GM12874 (cell line): ENCODE data around the gene ERN1.

Experiments
- TF ChIP-seq, protein P1 (sequence below): IDR thresholded peaks from 2 replicates; pipeline ENCODE4 v1.5.1; 2011; ENCODE audit warnings: low read depth, mild to moderate bottlenecking, control low read depth, low read length, moderate library complexity; ENCODE audit not compliant: insufficient read depth

Gene ERN1

GRCh38 chr17:64131606-64132270, 1.8 kb upstream of the ERN1 start:
- TF ChIP-seq, protein P1, sequence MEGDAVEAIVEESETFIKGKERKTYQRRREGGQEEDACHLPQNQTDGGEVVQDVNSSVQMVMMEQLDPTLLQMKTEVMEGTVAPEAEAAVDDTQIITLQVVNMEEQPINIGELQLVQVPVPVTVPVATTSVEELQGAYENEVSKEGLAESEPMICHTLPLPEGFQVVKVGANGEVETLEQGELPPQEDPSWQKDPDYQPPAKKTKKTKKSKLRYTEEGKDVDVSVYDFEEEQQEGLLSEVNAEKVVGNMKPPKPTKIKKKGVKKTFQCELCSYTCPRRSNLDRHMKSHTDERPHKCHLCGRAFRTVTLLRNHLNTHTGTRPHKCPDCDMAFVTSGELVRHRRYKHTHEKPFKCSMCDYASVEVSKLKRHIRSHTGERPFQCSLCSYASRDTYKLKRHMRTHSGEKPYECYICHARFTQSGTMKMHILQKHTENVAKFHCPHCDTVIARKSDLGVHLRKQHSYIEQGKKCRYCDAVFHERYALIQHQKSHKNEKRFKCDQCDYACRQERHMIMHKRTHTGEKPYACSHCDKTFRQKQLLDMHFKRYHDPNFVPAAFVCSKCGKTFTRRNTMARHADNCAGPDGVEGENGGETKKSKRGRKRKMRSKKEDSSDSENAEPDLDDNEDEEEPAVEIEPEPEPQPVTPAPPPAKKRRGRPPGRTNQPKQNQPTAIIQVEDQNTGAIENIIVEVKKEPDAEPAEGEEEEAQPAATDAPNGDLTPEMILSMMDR = no peak

- TF ChIP-seq, protein P1 = no peak
Measured at GRCh38 chr17:64130559-64131001, 636 bp upstream of the ERN1 start.

DNA sequence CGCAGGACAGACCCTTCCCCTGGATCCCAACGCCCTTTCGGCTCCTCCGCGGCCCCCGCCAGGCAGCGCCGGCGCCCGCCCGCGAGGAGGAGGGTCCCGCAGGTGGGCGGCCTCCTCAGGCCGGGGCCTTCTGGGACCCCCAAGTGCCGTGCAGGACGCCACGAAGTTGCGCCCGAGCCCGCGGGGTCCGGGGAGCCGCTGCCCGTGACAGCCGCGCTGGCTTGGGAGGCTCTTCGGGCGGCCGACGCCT, 504 bp downstream of the ERN1 start:
- TF ChIP-seq, protein P1 = no peak

DNA sequence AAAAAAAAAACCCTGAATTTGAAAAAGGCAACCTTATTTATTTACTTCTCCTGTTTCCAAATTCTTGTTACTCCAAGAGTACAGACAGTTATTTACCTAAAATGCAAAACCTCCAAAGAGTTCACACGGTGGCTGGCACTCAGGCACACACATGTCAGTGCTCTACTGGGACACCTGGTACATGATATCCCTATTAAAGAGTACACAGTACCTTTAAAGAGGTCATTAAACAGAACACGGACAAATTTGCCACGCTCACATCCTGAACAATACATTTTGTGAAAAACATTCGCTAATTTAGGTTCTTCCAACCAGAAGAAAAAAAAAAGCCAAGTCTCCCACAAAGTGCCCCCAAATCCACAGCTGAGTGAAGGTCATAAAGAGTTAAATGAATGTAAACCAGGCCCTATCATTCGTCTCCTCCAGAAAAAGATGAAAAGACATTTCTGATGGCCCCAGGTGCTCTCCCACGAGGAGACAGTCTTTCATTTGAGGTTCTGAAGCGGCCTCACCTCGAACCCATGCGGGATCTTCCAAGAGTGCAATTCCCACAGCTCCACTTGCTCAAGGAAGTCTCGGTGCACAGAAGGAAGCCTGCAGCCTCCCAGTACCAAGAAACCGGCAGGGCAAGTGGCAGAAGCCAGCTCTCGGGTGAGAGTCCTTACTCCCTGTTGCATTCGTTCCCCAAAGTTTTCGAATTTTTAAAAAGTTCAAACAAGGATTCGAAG, 993 bp downstream of the ERN1 start:
- TF ChIP-seq, protein P1 = no peak

GRCh38 chr17:64126918-64127317, 3.0 kb downstream of the ERN1 start:
- TF ChIP-seq, protein P1 = no peak

DNA sequence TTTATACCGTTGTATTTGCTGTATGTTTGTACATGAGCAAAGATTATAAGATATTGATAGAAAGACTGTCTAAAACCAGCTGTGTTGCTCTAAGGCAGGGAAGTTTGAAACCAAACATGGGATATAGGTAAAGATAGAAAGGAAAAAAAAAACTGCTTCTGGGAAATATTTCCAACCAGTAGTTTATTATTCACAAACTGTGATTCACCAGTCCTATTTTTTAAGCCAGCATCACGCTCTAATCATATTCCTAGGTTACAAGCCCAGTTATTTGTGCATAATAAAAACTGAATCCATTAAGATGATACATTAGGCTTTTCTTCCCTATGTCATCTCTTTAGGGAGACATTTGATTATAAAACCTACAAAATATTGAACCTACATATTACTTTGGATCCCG, 4.0 kb downstream of the ERN1 start:
- TF ChIP-seq, protein P1 = no peak

GRCh38 chr17:64124609-64125008, 5.3 kb downstream of the ERN1 start:
- TF ChIP-seq, protein P1 = no peak
